K562 (cell line): ENCODE results near the gene P2RY8. TPM values are rescaled to one million over a fixed set of nuclear protein-coding genes. Genes with fewer than 3 reads are reported as not detected.

ENCODE experiments used
- ATAC-seq: fragments of 200-7000 bp; cut with Tn5 transposase; 3 replicates; pipeline ENCODE4 v1.9.1; 2020; ENCODE audit warnings: moderate library complexity
- BruUV-seq: library from RNA; stranded (reverse); fragments of 400-500 nt; replicated peaks from 2 replicates; lab custom pipeline; 2021; lab: Mats Ljungman, UMichigan
- CTCF ChIA-PET: fragments of 300-600 bp; formaldehyde crosslinking; extraction: SDS; loops from one replicate; lab custom pipeline; 2021; ENCODE audit warnings: low intra/inter-chr PET ratio; lab: Yijun Ruan, JAX
- POLR2A ChIA-PET: fragments of 300-600, 350-650 bp; sonication (Branson Sonifier 250); formaldehyde crosslinking; extraction: SDS; loops from one replicate; lab custom pipeline; 2021; ENCODE audit warnings: antibody characterized with exemption, inconsistent platforms; lab: Yijun Ruan, JAX
- DNase-seq, 4 experiments: peaks; one replicate each; pipeline versions ENCODE4 v3.0.0 to v3.0.0-alpha.2; 2011 to 2018; ENCODE audit warnings: low spot score in 3 of 4, mixed read lengths in 3 of 4; ENCODE audit errors: extremely low read depth in 1 of 4
- FAIRE-seq: peaks from 2 replicates; lab custom pipeline; 2011; peaks lifted over from hg19 to GRCh38; lab: Jason Lieb, UNC
- H2AFZ ChIP-seq: 2 replicates; pipeline ENCODE4 v1.6.0; 2011; ENCODE audit warnings: low read depth, low read length, control low read depth, inconsistent platforms
- H3K27ac ChIP-seq: fragments of 200-600 bp; 3 replicates; pipeline ENCODE4 v1.8.0; 2011; ENCODE audit warnings: low read depth, mild to moderate bottlenecking, control low read depth, inconsistent platforms, low read length, moderate library complexity, mixed read lengths; ENCODE audit errors: extremely low read depth
- H3K27me3 ChIP-seq, 2 experiments: fragments of 300-600 bp in 1 of 2; 2 replicates in 1 of 2; 3 replicates in 1 of 2; pipeline versions ENCODE4 v1.6.0 to v1.8.0; 2011; ENCODE audit warnings: inconsistent platforms in 2 of 2, low read length in 2 of 2, mild to moderate bottlenecking in 1 of 2, mixed read lengths in 1 of 2, moderate library complexity in 1 of 2; ENCODE audit not compliant: control insufficient read depth in 2 of 2, insufficient read depth in 2 of 2
- H3K36me3 ChIP-seq: fragments of 300-600 bp; 3 replicates; pipeline ENCODE4 v1.8.0; 2011; ENCODE audit warnings: mild to moderate bottlenecking, low read length, inconsistent platforms; ENCODE audit not compliant: control insufficient read depth, insufficient read depth
- H3K4me1 ChIP-seq, 2 experiments: fragments of 200-600 bp in 1 of 2; replicated peaks in 1 of 2; 2 replicates in 1 of 2; 3 replicates in 1 of 2; pipeline versions ENCODE4 v1.5.1 to v1.8.0; 2011; ENCODE audit warnings: inconsistent platforms in 2 of 2, low read length in 2 of 2, mild to moderate bottlenecking in 1 of 2, mixed read lengths in 1 of 2, moderate library complexity in 1 of 2; ENCODE audit not compliant: control insufficient read depth in 2 of 2, insufficient read depth in 2 of 2
- H3K4me2 ChIP-seq: 2 replicates; pipeline ENCODE4 v1.6.1; 2011; ENCODE audit warnings: low read length, control low read depth, inconsistent platforms, mixed read lengths; ENCODE audit not compliant: insufficient read depth
- H3K4me3 ChIP-seq: fragments of 200-600 bp; sonication (generic), shearing (Covaris generic); 2 replicates; pipeline ENCODE4 v1.5.1; 2016; ENCODE audit warnings: control low read depth, inconsistent platforms
- H3K79me2 ChIP-seq: fragments of 200-600 bp; 3 replicates; pipeline ENCODE4 v1.8.0; 2011; ENCODE audit warnings: low read length, inconsistent platforms; ENCODE audit not compliant: control insufficient read depth, insufficient read depth
- H3K9ac ChIP-seq, 2 experiments: 2 replicates each; pipeline versions ENCODE4 v1.6.0 to v1.6.1; 2011; ENCODE audit warnings: low read depth in 2 of 2, low read length in 2 of 2, control low read depth in 1 of 2, inconsistent platforms in 1 of 2, mild to moderate bottlenecking in 1 of 2, mixed read lengths in 1 of 2; ENCODE audit not compliant: insufficient read depth in 1 of 2
- H3K9me1 ChIP-seq: one replicate; pipeline ENCODE4 v1.6.0; 2011; ENCODE audit warnings: inconsistent platforms, mild to moderate bottlenecking, low read length, moderate library complexity; ENCODE audit not compliant: control insufficient read depth, insufficient read depth
- H3K9me3 ChIP-seq: replicated peaks from 2 replicates; pipeline ENCODE4 v1.5.1; 2011; ENCODE audit warnings: low read depth, low read length, inconsistent platforms; ENCODE audit not compliant: control insufficient read depth, insufficient read depth
- H4K20me1 ChIP-seq: replicated peaks from 2 replicates; pipeline ENCODE4 v1.6.1; 2011; ENCODE audit warnings: low read length, inconsistent platforms, mixed read lengths; ENCODE audit not compliant: control insufficient read depth, insufficient read depth
- BCOR ChIP-seq: fragments of 450-650 bp; IDR thresholded peaks from 2 replicates; pipeline ENCODE4 v1.6.1; 2016
- CBX1 ChIP-seq: sonication (generic); IDR thresholded peaks from 2 replicates; pipeline ENCODE4 v1.6.1; 2016; ENCODE audit warnings: antibody characterized with exemption, low read depth, mild to moderate bottlenecking
- ESRRA ChIP-seq: fragments of 450-650 bp; IDR thresholded peaks from 2 replicates; pipeline ENCODE4 v1.6.1; 2014; ENCODE audit warnings: low read depth, mild to moderate bottlenecking, moderate library complexity, borderline replicate concordance
- FUS ChIP-seq: fragments of 200-400 bp; formaldehyde crosslinking; optimal IDR thresholded peaks from 2 replicates; pipeline ENCODE3; 2017; ENCODE audit warnings: low read depth, low read length
- GMEB1 ChIP-seq: fragments of 250-450 bp; sonication (Bioruptor Pico); IDR thresholded peaks from 2 replicates; pipeline ENCODE4 v1.4.0; 2020; ENCODE audit warnings: mild to moderate bottlenecking
- HDGF ChIP-seq: fragments of 450-650 bp; IDR thresholded peaks from 2 replicates; pipeline ENCODE4 v1.6.1; 2016
- HES1 ChIP-seq: fragments of 450-650 bp; IDR thresholded peaks from 2 replicates; pipeline ENCODE4 v1.6.1; 2016; ENCODE audit warnings: low read depth, mild to moderate bottlenecking, moderate library complexity
- HLTF ChIP-seq: fragments of 450-650 bp; IDR thresholded peaks from 2 replicates; pipeline ENCODE4 v1.6.1; 2016
- POLR2G ChIP-seq: fragments of 200-400 bp; formaldehyde crosslinking; IDR thresholded peaks from 2 replicates; pipeline ENCODE4 v1.6.1; 2017; ENCODE audit warnings: low read depth, mild to moderate bottlenecking, antibody characterized with exemption, low read length, moderate library complexity
- RHOXF2B ChIP-seq: fragments of 250-450 bp; sonication (Bioruptor Pico); conservative IDR thresholded peaks from 2 replicates; pipeline ENCODE4 v1.5.1; 2021
- SMARCA5 ChIP-seq: fragments of 450-650 bp; IDR thresholded peaks from 2 replicates; pipeline ENCODE4 v1.6.1; 2016
- SRSF1 ChIP-seq: fragments of 200-400 bp; formaldehyde crosslinking; IDR thresholded peaks from 2 replicates; pipeline ENCODE4 v1.6.1; 2017; ENCODE audit warnings: mild to moderate bottlenecking, low read depth, low read length, moderate library complexity
- ZBTB11 ChIP-seq, 3 experiments: fragments of 200-800 bp in 1 of 3; fragments of 250-450 bp in 1 of 3; fragments of 450-650 bp in 1 of 3; sonication (Bioruptor Pico) in 1 of 3; sonication (Bioruptor generic) in 1 of 3; formaldehyde crosslinking in 1 of 3; IDR thresholded peaks; 2 replicates each; pipeline versions ENCODE4 v1.6.1 to v1.8.0; 2016 to 2022; ENCODE audit warnings: mild to moderate bottlenecking in 2 of 3, missing genetic modification characterization in 2 of 3, missing compliant biosample characterization in 1 of 3, moderate library complexity in 1 of 3
- ZNF395 ChIP-seq: fragments of 200-800 bp; sonication (Bioruptor generic); IDR thresholded peaks from 2 replicates; pipeline ENCODE4 v1.6.1; 2017; ENCODE audit warnings: missing genetic modification characterization, missing compliant biosample characterization
- ZNF589 ChIP-seq: fragments of 200-800 bp; sonication (Bioruptor generic); IDR thresholded peaks from 2 replicates; pipeline ENCODE4 v1.6.1; 2016; ENCODE audit warnings: low read depth, missing genetic modification characterization, missing compliant biosample characterization
- WGBS: fragments of 100-300 bp; shearing (Covaris generic); methylation state at CpG from one replicate; pipeline ENCODE4 v1.1.6; 2016; ENCODE audit warnings: low coverage, mixed read lengths; ENCODE audit not compliant: insufficient coverage; ENCODE audit errors: missing lambda C conversion rate; 5-methylcytosine and 5-hydroxymethylcytosine counted together
- in situ Hi-C: fragments of 300-500 bp; cut with MboI; formaldehyde crosslinking; loops from 4 replicates; pipeline ENCODE4 v1.15.0; 2018; ENCODE audit warnings: inconsistent platforms, mixed read lengths
- intact Hi-C: fragments of 100-400 bp; cut with micrococcal nuclease; formaldehyde crosslinking; loops from 2 replicates; pipeline ENCODE4 v1.14.2; 2022
- polyA plus RNA-seq, 8 experiments: library from polyadenylated mRNA; depleted of rRNA in 4 of 8; stranded (reverse) in 5 of 8; unstranded in 3 of 8; fragments of >200 nt; fragmentation: Nextera tagmentation in 2 of 8; fragmentation: Illumina TruSeq in 1 of 8; extraction: Ambion mirVana in 2 of 8; extraction: Trizol in 1 of 8; gene quantifications; 2 replicates each; pipeline versions ENCODE4 v1.2.1 to v1.2.3, GENCODE V29; 2011 to 2014; ENCODE audit warnings: inconsistent platforms in 1 of 8, missing spikeins in 1 of 8
- total RNA-seq, 7 experiments: library from RNA; depleted of rRNA in 6 of 7; stranded (reverse); fragments of >200 nt in 6 of 7; fragmentation: Illumina TruSeq in 2 of 7; extraction: Trizol in 2 of 7; gene quantifications; 2 replicates each; pipeline versions ENCODE4 v1.2.1 to v1.2.3, GENCODE V29; 2011 to 2021; ENCODE audit warnings: low replicate concordance in 1 of 7

Gene P2RY8
- total and polyA plus RNA-seq, 9 of the 15 experiments (the other 6 are each of a cell fraction or from before 2014, with no cell fraction given) = 0.04 to 0.69 (median 0.08) TPM; not detected in 3

- H3K36me3 ChIP-seq = peaks cover 23% of the 10 kb centered on the region; the same call in 2 of the 3 replicates
- in situ Hi-C loops = no loop called here
- CTCF ChIA-PET = no interaction called here
- ATAC-seq (no peak), FAIRE-seq (no peak), DNase-seq (no peak)
- no peak overlapping the region for H3K4me2 ChIP-seq
- intact Hi-C loops = no loop called here
- H2AFZ ChIP-seq = no peak overlapping the region
- no peak overlapping the region for H3K27ac ChIP-seq
- no peaks in the 10 kb centered on the region for H3K9me1 ChIP-seq
- WGBS = 91% methylated on average over 8 of the region's 20 CpGs
- no peak overlapping the region for H3K9ac ChIP-seq
- no peaks in the 10 kb centered on the region for H3K79me2 ChIP-seq
- no TSS peak for BruUV-seq
- peaks cover 0 to 9% of the 10 kb centered on the region in 2 experiments; a peak in 2 of 5 replicates for H3K4me1 ChIP-seq
- no peak overlapping the region for H3K4me3 ChIP-seq
- POLR2A ChIA-PET = no interaction called here
- no peaks in the 10 kb centered on the region for H3K27me3 ChIP-seq
- no peaks in the 10 kb centered on the region for H4K20me1 ChIP-seq
- H3K9me3 ChIP-seq = no peaks in the 10 kb centered on the region; the same call in 1 of the 2 replicates
- TF ChIP-seq GMEB1 (no peak), CBX1 (peak; percentile 19; the same call in 1 of the 2 replicates), HLTF (peak; percentile 77; the same call in 1 of the 2 replicates), BCOR (peak; percentile 47; the same call in 1 of the 2 replicates), HDGF (no peak), ZNF395 (CRISPR knock-in tag) (no peak), ZBTB11 (CRISPR knock-in tag; IDR thresholded peaks at IDR 0.05) (no peak), SRSF1 (no peak), POLR2G (peak; percentile 51), SMARCA5 (0 out of 2 replicates have a peak, but pooled peaks have one; percentile 49), FUS (no peak), ESRRA (no peak), ZNF589 (no peak), HES1 (no peak), RHOXF2B (no peak)
Observed at GRCh38 chrX:1417921-1418771, 118.8 kb downstream of the P2RY8 start.
